AG09309 (cell line): ENCODE data around the gene PTMS.
A peak's percentile ranks its signal among the peaks of the same experiment; 100 is the strongest.

Experiments
- DNase-seq: peaks from one replicate; pipeline ENCODE4 v3.0.0-alpha.2; 2010; ENCODE audit warnings: low read depth
- H3K4me3 ChIP-seq: 2 replicates; pipeline ENCODE4 v1.5.1; 2011; ENCODE audit warnings: mild to moderate bottlenecking, low read depth, low read length, moderate library complexity; ENCODE audit not compliant: control insufficient read depth
- TF ChIP-seq, protein P1 (sequence below): IDR thresholded peaks from 2 replicates; pipeline ENCODE4 v1.5.1; 2011; ENCODE audit warnings: mild to moderate bottlenecking, low read depth, low read length, inconsistent platforms; ENCODE audit not compliant: insufficient read depth, control insufficient read depth; ENCODE audit errors: missing control alignments

Gene PTMS

DNA sequence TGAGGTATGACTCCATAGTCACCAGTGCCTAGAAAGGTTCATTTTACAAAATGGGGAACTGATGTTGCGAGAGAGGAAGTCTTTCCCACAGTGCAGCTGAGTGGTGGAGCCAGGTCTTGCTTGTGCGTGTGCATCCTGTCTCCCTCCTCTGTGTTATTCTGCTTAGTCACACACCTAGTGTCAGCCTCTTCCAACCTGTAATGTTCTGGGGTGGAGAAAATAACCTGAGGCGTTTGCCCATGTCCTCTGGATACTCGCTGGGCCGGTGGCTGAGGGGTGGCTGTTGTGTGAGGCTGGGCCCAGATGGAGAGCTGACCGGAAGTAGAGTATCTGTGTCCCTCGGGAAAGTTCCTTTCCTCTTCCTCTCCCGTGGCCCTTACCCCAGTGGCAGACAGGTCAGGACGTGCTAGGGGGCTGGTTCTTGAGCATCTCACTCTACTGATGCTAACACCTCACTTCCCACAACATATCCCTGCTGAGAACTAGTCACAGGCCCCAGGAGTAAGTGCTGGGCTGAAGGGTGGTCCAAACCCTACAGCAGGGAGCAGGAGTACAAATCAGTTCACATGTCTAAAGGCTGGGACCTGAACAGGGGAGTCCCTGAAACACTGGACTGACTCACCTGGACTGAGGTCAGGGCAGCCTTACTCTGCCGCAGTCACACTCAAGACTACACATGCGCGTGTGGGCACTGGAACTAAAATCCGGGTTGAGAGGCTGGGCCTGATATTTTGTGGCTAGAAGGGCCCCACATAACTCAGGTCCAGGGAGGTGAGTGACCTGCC is 20.2 kb upstream of the PTMS start:
- no peak for DNase-seq
- TF ChIP-seq, protein P1, sequence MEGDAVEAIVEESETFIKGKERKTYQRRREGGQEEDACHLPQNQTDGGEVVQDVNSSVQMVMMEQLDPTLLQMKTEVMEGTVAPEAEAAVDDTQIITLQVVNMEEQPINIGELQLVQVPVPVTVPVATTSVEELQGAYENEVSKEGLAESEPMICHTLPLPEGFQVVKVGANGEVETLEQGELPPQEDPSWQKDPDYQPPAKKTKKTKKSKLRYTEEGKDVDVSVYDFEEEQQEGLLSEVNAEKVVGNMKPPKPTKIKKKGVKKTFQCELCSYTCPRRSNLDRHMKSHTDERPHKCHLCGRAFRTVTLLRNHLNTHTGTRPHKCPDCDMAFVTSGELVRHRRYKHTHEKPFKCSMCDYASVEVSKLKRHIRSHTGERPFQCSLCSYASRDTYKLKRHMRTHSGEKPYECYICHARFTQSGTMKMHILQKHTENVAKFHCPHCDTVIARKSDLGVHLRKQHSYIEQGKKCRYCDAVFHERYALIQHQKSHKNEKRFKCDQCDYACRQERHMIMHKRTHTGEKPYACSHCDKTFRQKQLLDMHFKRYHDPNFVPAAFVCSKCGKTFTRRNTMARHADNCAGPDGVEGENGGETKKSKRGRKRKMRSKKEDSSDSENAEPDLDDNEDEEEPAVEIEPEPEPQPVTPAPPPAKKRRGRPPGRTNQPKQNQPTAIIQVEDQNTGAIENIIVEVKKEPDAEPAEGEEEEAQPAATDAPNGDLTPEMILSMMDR, result no peak
- no peak overlapping the region for H3K4me3 ChIP-seq

DNA sequence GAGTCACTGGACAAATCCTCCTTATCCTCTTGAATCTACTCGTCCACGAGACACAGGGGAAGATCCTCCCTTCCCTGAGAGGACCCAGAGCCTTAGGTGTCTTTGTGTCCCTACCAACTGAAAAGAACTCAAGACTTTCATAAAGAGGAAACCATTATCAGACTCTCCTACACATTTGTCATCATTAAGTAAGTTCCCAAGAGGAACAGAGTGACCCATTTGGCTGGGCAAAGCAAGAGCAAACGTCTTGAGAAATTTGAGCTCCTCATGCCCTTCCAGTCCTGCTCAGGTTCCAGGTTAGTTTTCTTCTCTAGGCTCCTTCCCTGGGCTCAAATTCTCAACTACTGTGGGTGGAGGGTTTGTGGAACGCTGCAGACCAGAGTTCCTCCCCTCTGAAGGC is 18.9 kb upstream of the PTMS start:
- DNase-seq, result no peak
- TF ChIP-seq, protein P1, result no peak
- no peak overlapping the region for H3K4me3 ChIP-seq

- no peak overlapping the region for H3K4me3 ChIP-seq
- TF ChIP-seq, protein P1, result no peak
- DNase-seq, result no peak
These were observed 17.4 kb upstream of the PTMS start for GRCh38 chr12:6748761-6749160.

GRCh38 chr12:6750506-6750905 is 15.7 kb upstream of the PTMS start:
- TF ChIP-seq, protein P1, result no peak
- H3K4me3 ChIP-seq, result no peak overlapping the region
- DNase-seq, result no peak

DNA sequence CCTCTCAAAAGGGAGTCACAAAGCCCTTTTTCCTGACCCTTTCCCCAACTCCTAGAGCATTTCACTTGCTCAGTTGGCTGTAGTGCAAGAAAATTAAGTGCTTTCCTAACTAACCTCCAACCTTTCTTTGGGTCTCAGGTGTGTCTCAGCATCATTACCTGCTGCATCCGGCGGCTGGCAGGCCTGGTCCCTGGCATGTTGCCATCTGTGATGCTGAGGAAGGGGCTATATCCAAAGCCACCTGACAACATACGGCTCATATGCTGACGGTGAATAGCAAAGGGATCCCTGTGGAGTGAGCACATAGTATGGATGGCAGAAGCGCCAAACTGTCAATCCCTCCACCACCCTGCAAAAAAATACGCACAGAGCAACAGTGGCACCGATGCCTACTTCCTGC is 14.4 kb upstream of the PTMS start:
- peak overlapping the region; percentile 87 for H3K4me3 ChIP-seq
- TF ChIP-seq, protein P1, result no peak
- no peak for DNase-seq

DNA sequence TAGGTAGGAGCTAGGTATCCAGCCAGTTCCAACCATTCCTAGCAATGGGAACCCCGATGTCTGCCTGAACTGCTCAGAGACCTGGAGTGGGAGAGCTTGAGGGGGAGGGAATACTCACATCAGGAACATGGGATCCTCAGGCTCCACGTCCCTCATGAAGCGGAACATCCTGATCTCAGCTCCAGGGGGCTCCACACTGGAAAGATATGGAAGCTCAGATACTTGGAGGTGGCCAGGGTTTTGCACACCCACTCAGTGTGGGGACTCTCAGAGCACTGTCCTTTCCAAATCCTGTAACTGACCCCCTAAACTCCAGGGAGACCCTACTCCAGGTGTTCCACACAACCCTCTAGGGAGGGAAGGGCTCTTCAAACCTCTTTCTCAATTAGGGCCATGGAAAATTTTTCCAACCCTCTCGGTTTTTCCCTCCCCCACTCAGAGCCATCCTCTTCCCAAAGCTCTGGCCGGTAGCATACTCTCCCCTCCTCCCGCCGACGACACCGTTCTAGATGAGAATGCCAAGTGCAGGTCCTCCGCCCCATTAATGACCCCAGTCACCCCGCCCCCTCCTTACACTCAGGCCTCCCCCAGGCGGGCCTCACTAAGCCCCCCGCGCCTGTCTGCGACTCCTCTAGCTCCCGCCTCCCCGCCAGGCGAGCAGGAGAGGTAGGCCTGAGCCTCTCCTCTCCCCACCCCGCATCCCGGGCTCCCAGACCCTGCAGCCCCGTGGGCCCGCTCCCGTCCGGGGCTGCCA is 13.8 kb upstream of the PTMS start:
- DNase-seq, result no peak
- peak overlapping the region; percentile 87 for H3K4me3 ChIP-seq
- TF ChIP-seq, protein P1, result peak; percentile 64
